GM19452 (cell line): ENCODE data around the gene LYZL4.
A peak's percentile ranks its signal among the peaks of the same experiment; 100 is the strongest.

Experiments used
- ATAC-seq: cut with Tn5 transposase; IDR thresholded peaks from one replicate; pipeline ENCODE4 v1.9.1; 2021; ENCODE audit not compliant: unreplicated experiment

The LYZL4 gene, protein sequence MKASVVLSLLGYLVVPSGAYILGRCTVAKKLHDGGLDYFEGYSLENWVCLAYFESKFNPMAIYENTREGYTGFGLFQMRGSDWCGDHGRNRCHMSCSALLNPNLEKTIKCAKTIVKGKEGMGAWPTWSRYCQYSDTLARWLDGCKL

DNA sequence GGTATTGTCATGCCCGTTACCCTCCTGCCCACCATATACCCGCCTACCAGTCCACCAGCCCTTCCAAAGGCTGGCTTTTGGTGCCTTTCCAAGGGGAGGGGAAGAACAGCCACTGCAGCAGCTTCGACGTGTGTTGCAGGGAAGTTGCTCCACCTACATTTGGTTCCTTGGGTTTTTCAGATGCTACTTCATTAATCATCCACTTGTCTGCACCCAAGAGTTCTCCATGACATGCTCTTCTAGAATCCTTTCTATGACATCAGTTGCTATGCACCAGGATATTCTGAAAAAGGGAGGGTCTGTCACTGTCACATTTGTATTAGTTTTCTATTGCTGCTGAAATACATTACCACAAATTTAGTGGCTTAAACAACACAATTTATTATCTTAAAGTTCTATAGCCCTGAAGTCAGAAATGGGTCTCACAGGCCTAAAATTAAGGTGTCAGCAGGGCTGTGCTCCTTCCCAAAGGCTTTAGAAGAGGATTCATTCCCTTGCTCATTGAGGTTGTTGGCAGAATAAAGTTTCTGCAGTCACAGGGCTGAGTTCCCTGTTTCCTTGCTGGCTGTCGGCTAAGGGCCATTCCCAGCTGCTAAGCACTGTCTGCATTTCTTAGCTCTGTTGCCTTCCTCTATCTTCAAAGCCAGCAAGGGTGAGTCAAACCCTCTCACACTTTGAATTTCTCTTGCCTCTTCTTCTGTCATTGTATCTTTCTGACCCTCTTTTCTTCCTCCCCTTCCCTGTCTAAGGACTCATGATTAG is at the start of gene LYZL4:
LYZL4 (minus strand) TSS at position 241 of the 762 bp plus-strand sequence. CDS start 3,359 bp downstream, outside the sequence.
- ATAC-seq: no peak

DNA sequence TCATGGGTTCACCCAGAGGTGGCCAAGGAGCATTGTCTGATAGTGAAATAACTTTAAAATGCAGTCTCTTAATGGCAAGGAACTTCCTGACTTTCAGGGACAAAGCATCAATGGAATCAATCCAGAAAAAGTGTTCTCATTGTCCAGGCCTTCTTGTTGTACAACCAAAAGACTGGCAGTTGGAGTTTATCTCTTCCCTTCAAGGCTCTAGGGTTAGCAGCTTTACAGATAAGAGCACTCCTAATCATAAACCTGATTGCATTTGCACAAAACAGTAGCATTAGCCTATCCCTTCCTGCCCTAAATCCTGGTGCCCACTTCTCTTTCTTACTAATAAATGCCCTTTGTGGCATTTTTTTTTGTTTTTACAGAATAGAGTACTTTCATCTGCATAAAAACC is 48.7 kb upstream of the LYZL4 start:
- no peak for ATAC-seq

GRCh38 chr3:42456211-42456610 is 45.8 kb upstream of the LYZL4 start:
- no peak for ATAC-seq

- ATAC-seq: no peak
Measured at GRCh38 chr3:42451546-42452230, 41.3 kb upstream of the LYZL4 start.

- no peak for ATAC-seq
Measured at GRCh38 chr3:42451116-42451515, 40.7 kb upstream of the LYZL4 start.

GRCh38 chr3:42450567-42450966 is 40.2 kb upstream of the LYZL4 start:
- no peak for ATAC-seq

DNA sequence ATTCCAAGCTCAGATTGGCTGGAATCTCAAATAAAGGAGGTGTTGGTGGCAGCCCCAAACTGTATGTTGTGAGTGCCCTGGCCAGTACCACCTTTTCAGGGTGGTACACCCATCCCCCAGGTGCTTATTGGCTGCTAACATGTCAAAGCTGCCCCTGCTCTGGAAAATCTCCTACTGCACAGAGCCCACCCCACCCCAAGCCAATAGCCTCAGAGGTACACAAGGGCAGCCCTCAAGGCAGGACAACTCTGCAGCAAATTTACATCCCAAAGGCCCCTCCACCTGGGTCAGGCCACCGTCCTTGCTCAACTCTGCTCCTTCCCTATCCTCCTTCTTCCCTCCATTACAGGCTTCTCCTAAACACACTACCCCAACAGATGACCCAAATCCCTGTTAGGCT is 37.1 kb upstream of the LYZL4 start:
- ATAC-seq: no peak

GRCh38 chr3:42446111-42447050 is 36.0 kb upstream of the LYZL4 start:
- ATAC-seq: no peak

DNA sequence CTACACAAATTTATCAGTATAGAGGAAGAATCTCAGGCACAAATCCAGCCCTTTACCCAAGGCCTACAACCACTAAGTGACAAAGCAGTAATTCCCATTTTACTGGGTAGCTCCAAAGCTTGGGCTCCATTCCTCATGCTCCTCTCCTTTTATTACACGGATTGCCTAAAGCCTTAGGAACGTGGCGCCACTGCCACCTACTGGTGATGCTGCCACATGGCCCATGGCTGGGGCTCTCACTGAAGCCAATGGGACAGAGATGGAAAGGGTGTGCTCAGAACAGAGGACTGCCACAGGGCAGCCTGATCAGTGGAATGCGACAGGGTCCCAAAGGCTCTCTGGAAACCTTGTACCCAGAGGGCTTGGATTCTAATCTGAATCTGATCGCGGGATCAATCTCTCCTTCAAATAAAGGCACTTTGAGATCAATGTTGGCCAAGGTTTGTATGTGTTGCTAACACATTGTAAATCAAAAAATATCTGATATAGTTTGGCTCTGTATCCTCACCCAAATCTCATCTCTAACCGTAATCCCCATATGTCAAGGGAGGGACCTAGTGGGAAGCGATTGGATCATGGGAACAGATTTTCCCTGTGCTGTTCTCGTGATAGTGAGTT is 33.5 kb upstream of the LYZL4 start:
- peak; percentile 78 for ATAC-seq

- ATAC-seq: no peak
Measured at GRCh38 chr3:42443292-42443691, 32.9 kb upstream of the LYZL4 start.

DNA sequence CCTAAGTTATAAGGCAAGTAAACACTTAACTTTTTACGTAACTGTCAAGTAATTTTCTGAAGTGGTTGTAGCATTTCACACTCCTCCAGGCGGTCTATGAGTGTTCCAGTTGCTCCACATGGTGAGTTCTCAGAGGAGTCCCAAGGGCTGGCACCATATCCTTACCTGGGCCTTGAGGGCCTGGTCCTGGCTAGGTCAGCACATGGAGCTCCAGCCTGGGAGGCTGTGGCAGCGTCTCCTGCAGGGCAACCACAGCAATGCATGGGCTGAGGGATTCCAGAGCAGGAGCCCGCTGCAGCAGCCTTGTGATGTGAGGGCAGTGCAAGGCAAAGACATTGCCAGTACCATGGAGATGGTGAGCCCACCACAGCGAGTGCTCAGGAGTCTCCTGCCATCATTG is 32.2 kb upstream of the LYZL4 start:
- ATAC-seq: no peak

DNA sequence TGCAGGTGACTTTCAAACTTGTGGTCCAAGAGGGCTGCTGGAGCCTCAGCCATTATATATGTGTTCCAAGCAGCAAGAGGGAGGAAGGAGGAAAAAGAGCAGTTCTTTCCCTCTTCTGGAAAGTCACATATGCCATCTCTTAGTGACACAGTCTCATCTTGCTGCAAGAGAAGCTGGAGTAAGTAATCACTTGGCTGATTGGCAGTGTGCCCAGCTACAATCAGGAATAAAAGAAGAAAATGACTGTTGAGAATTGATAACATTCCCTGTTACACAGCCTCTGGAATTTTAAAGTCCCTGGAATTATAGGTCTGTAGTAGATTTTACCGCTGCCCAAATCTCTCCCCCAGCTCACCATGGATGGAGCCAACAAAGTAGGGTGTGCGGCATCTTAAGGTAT is 31.4 kb upstream of the LYZL4 start:
- ATAC-seq: no peak

DNA sequence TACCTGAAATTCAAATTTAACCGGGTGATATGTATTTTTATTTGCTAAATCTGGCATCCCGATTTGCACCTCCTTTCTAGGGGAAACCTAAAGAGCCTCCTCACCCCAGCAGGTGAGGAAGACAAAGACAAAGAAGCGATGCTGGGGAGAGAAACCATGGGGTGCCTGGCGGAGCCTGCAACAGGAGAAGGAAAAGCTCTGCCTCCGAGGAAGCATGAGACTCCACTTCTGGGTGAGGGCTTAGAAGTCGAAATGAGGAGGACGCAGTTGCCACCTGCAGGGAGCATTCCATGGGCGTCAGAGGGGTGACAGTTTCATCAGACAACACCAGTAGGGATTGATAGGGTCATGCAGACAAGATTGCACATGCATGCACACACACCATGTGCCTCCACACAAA is 30.5 kb upstream of the LYZL4 start:
- ATAC-seq: no peak

DNA sequence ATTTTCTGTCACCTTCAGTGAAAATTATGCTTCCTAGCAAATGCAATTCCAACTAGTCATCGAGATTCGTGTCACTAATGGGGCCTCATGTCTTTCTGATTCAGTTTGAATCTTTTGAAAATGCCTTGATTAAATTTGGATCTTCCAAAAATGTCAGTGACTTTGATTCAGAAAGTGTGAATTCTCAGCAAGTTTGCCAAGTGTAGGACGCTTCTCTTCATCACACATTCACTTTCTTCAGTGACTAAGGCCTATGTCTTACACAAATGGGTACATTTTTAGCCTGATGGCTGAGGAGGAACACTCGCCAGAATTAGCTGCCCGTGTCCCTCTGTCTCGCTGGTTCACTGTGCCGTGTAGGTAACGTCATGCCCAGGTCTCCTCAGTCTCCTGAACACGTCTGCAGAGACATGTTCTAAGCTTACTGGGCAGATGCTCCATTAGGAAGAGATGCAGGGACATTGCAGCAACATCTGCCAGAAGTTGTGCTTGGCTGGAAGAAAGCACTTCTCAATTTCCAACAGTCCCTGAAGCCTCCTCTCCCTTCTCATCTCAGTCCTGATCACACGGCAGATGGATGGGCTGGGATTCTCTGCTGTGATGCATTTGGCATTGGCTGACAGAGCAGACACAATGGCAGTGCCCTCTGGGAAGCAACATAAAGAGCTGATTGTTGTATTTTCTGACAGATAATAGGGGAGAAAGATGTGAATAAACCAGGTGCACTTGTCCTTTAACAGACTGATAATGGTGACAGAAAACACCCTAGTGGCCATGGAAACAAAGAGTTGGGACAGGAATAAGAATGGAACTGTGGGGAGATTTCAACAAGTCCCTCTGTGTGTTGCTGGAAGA is 29.1 kb upstream of the LYZL4 start:
- no peak for ATAC-seq

DNA sequence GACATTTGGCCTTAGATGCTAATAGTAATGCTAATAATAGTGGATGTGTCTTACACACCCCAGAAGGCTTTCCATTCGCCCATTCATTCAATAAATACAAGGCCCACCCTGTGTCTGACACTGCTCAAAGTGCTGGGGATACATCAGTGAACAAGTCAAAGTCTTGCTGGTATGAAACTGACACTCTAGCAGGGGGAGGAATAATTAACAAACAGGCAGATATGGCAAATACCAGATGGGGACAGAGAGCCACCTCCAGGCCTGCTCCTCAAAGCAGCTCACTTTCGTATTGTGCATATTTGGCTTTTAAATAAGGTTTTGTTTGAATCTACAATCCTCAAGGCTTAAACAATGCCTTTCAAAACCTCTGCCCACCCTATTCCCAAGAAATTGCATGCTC is 28.3 kb upstream of the LYZL4 start:
- ATAC-seq: no peak

DNA sequence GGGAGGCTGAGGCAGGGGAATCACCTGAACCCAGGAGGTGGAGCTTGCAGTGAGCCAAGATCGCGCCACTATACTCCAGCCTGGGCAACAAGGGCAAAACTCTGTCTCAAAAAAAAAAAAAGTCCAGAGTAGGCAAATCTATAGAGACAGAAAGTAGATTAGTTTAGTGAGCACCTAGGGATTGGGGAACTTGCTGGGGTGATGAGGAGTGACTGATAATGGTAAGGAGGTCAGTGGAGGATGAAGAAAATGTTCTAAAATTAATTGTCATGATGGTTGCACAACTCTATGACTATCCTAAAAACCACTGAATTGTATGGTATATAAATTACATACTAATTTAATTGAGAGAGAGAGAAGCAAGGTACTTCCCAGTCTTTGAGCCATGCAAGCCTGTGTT is 27.8 kb upstream of the LYZL4 start:
- no peak for ATAC-seq

GRCh38 chr3:42434777-42435380 is 24.5 kb upstream of the LYZL4 start:
- ATAC-seq: no peak

DNA sequence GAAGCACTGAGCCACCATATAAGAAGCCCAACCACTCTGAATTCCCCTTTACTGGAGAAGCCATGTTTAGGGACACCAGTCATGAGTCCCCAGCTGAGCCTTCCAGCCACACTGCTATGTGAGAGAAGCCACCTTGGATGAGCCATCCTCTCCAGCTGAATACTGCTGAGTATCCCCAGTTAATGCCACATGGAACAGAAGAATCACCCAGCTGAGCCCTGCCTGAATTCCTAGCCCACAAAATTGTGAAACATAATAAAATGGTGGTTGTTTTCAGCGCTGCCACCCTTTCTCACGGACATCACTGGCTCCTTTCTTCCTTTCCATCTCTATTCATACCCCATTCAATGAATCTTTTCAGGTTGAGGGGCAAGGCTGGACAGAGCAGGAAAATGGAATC is 22.1 kb upstream of the LYZL4 start:
- no peak for ATAC-seq

- ATAC-seq: no peak
Measured at GRCh38 chr3:42430781-42431532, 20.5 kb upstream of the LYZL4 start.
